Natural killer cell treated with Interleukin-12 subunit alpha and Interleukin-12 subunit beta and Interleukin-15 and Interleukin-18, amount 100 ng/mL, for 72 hours (primary cell): Measurements from ENCODE around the gene ELAVL3. TPM values are rescaled to one million over a fixed set of nuclear protein-coding genes. Genes with fewer than 3 reads are reported as not detected.
A peak's percentile ranks its signal among the peaks of the same experiment; 100 is the strongest.
"Not testable (repeated sequence)": the region's sequence is repeated elsewhere in the genome, so short reads cannot be mapped to it uniquely, and the experiment has no call there.

ENCODE experiments used
- ATAC-seq, 2 donors: fragments of 150-1000 bp; cut with Tn5 transposase in 1 of 2; sonication (Bioruptor Pico), chemical (Tn5 transposase) in 1 of 2; 2 replicates each; pipeline ENCODE4 v1.10.0; 2021
- DNase-seq: peaks from one replicate; pipeline ENCODE4 v3.0.0; 2022; ENCODE audit warnings: low spot score
- H3K27ac Mint-ChIP-seq, 2 donors: 1 replicate in 1 of 2; 2 replicates in 1 of 2; pipeline ENCODE4 v1.8.0; 2022; ENCODE audit warnings: mixed read lengths in 2 of 2, mild to moderate bottlenecking in 1 of 2, moderate library complexity in 1 of 2
- H3K27me3 Mint-ChIP-seq, 2 donors: 1 replicate in 1 of 2; 2 replicates in 1 of 2; pipeline ENCODE4 v1.8.0; 2022; ENCODE audit warnings: mixed read lengths in 2 of 2
- H3K36me3 Mint-ChIP-seq: one replicate; pipeline ENCODE4 v1.8.0; 2022; ENCODE audit warnings: mixed read lengths
- H3K4me1 Mint-ChIP-seq, 2 donors: 1 replicate in 1 of 2; 2 replicates in 1 of 2; pipeline ENCODE4 v1.8.0; 2022; ENCODE audit warnings: low read depth in 2 of 2, mixed read lengths in 2 of 2, mild to moderate bottlenecking in 1 of 2
- H3K4me3 Mint-ChIP-seq: one replicate; pipeline ENCODE4 v1.8.0; 2022; ENCODE audit warnings: mixed read lengths
- H3K9me3 Mint-ChIP-seq: 2 replicates; pipeline ENCODE4 v1.8.0; 2022; ENCODE audit warnings: mixed read lengths
- total RNA-seq, 2 donors: library from RNA; stranded (reverse); gene quantifications; one replicate each; pipeline ENCODE4 v1.2.3, GENCODE V29; 2022

ELAVL3 gene
- total RNA-seq, 2 donors from 2014 or later, result 0.40 TPM; not detected in 1

DNA sequence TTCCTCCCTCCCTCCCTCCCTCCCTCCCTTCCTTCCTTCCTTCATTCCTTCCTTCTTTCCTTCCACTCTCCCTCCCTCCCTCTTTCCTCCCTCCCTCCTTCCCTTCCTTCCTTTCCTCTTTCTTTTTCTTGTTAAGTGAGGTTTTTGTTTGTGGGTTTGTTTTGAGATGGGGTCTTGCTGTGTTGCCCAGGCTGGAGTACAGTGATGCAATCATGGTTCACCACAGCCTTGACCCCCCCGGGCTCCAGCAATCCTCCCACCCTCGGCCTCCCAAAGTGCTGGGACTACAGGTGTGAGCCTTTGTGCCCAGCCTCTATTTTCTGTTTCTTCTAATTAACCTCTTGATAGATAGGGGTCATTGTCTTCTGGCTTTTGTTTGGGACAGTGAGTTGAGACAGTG lies 19.4 kb downstream of the ELAVL3 start:
- Mint-ChIP-seq H3K36me3 (no peaks in the 10 kb centered on the region), H3K4me1 (no peaks in the 10 kb centered on the region), H3K9me3 (no peaks in the 10 kb centered on the region), H3K27me3 (peaks cover 8 to 12% of the 10 kb centered on the region in 2 donors), H3K4me3 (no peak overlapping the region), H3K27ac (no peak overlapping the region)
- no peak for DNase-seq
- no peak for ATAC-seq

GRCh38 chr19:11460207-11460606 lies 20.6 kb downstream of the ELAVL3 start:
- no peaks in the 10 kb centered on the region for H3K36me3 Mint-ChIP-seq
- H3K9me3 Mint-ChIP-seq, result no peaks in the 10 kb centered on the region
- H3K27me3 Mint-ChIP-seq, result peaks cover 8 to 12% of the 10 kb centered on the region in 2 donors
- H3K27ac Mint-ChIP-seq, result no peak overlapping the region
- no peak overlapping the region for H3K4me3 Mint-ChIP-seq
- H3K4me1 Mint-ChIP-seq, result no peaks in the 10 kb centered on the region
- ATAC-seq, result peak in 1 of 2 donors; percentile 32
- no peak for DNase-seq

DNA sequence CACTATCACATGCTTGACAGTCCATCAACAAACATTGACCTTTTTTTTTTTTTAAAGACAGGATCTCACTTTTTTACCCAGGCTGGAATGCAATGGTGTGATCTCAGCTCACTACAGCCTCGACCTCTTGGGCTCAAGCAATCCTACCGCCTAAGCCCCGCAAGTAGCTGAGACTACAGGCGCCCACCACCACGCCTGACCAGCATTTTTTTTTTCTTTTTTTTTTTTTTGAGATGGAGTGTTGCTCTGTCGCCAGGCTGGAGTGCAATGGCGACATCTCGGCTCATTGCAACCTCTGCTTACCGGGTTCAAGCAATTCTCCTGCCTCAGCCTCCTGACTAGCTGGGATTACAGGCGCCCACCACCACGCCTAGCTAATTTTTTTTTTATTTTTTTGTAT lies 21.9 kb downstream of the ELAVL3 start:
- not testable (repeated sequence) for H3K4me3 Mint-ChIP-seq, H3K4me1 Mint-ChIP-seq, H3K9me3 Mint-ChIP-seq, ATAC-seq, H3K36me3 Mint-ChIP-seq, DNase-seq, H3K27ac Mint-ChIP-seq
- peaks cover 8 to 12% of the 10 kb centered on the region in 2 donors for H3K27me3 Mint-ChIP-seq

- H3K36me3 Mint-ChIP-seq, result no peaks in the 10 kb centered on the region
- H3K4me1 Mint-ChIP-seq, result no peaks in the 10 kb centered on the region
- DNase-seq (no peak), ATAC-seq (peak; percentile 17 to 34)
- H3K27me3 Mint-ChIP-seq, result peaks cover 8 to 12% of the 10 kb centered on the region in 2 donors
- no peak overlapping the region for H3K4me3 Mint-ChIP-seq
- H3K9me3 Mint-ChIP-seq, result no peaks in the 10 kb centered on the region
- no peak overlapping the region for H3K27ac Mint-ChIP-seq
Observed at GRCh38 chr19:11458236-11458900, 22.5 kb downstream of the ELAVL3 start.

DNA sequence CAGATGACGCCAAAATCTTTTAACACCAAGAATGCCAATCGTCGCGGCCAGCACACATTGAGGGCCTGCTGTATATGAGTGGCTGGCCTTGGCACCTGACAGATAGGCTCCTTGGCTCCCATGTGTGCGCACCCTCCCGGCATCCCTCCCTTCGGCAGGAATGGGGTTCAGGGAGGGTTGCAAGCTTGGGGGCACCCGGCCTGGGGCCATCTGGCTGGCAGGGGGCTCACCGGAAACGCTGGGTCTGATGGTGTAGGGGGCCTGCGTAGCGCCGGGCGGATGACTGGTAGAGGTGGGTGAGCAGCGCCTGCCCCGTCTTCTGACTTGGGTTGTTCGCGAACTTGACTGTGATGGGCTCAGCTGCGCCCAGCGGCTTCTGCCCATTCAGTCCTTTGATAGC lies 23.0 kb downstream of the ELAVL3 start:
- no peaks in the 10 kb centered on the region for H3K4me1 Mint-ChIP-seq
- no peaks in the 10 kb centered on the region for H3K36me3 Mint-ChIP-seq
- ATAC-seq, result peak in 1 of 2 donors; percentile 9
- no peak overlapping the region for H3K27ac Mint-ChIP-seq
- no peaks in the 10 kb centered on the region for H3K9me3 Mint-ChIP-seq
- H3K27me3 Mint-ChIP-seq, result peaks cover 8 to 12% of the 10 kb centered on the region in 2 donors
- no peak overlapping the region for H3K4me3 Mint-ChIP-seq
- DNase-seq, result no peak

- Mint-ChIP-seq H3K9me3 (no peaks in the 10 kb centered on the region), H3K27me3 (peaks cover 8 to 12% of the 10 kb centered on the region in 2 donors), H3K27ac (no peak overlapping the region), H3K36me3 (no peaks in the 10 kb centered on the region), H3K4me3 (no peak overlapping the region), H3K4me1 (no peaks in the 10 kb centered on the region)
- DNase-seq (no peak), ATAC-seq (peak in 1 of 2 donors; percentile 7)
Observed at GRCh38 chr19:11457115-11457514, 23.7 kb downstream of the ELAVL3 start.

- H3K27me3 Mint-ChIP-seq, result peaks cover 8 to 12% of the 10 kb centered on the region in 2 donors
- H3K27ac Mint-ChIP-seq, result no peak overlapping the region
- H3K9me3 Mint-ChIP-seq, result no peaks in the 10 kb centered on the region
- ATAC-seq (no peak), DNase-seq (no peak)
- H3K4me1 Mint-ChIP-seq, result no peaks in the 10 kb centered on the region
- no peak overlapping the region for H3K4me3 Mint-ChIP-seq
- no peaks in the 10 kb centered on the region for H3K36me3 Mint-ChIP-seq
Observed at GRCh38 chr19:11456659-11457058, 24.2 kb downstream of the ELAVL3 start.

GRCh38 chr19:11455233-11455554 lies 25.7 kb downstream of the ELAVL3 start:
- H3K9me3 Mint-ChIP-seq, DNase-seq, H3K4me1 Mint-ChIP-seq, H3K4me3 Mint-ChIP-seq, H3K27ac Mint-ChIP-seq, ATAC-seq, H3K36me3 Mint-ChIP-seq, H3K27me3 Mint-ChIP-seq: not testable (repeated sequence)

- H3K36me3 Mint-ChIP-seq, result no peaks in the 10 kb centered on the region
- no peak overlapping the region for H3K27ac Mint-ChIP-seq
- no peak for DNase-seq
- ATAC-seq, result no peak
- H3K4me3 Mint-ChIP-seq, result no peak overlapping the region
- H3K4me1 Mint-ChIP-seq, result no peaks in the 10 kb centered on the region
- no peaks in the 10 kb centered on the region for H3K9me3 Mint-ChIP-seq
- H3K27me3 Mint-ChIP-seq, result no peaks in the 10 kb centered on the region
Observed at GRCh38 chr19:11453468-11454341, 27.1 kb downstream of the ELAVL3 start.

GRCh38 chr19:11452620-11453310 lies 28.1 kb downstream of the ELAVL3 start:
- Mint-ChIP-seq H3K36me3 (no peaks in the 10 kb centered on the region), H3K27me3 (no peaks in the 10 kb centered on the region), H3K4me3 (no peak overlapping the region), H3K27ac (no peak overlapping the region), H3K9me3 (no peaks in the 10 kb centered on the region), H3K4me1 (no peaks in the 10 kb centered on the region)
- ATAC-seq (no peak), DNase-seq (no peak)

- Mint-ChIP-seq H3K9me3 (no peaks in the 10 kb centered on the region), H3K27ac (no peak overlapping the region), H3K36me3 (no peaks in the 10 kb centered on the region), H3K27me3 (no peaks in the 10 kb centered on the region), H3K4me3 (no peak overlapping the region), H3K4me1 (no peaks in the 10 kb centered on the region)
- DNase-seq (no peak), ATAC-seq (no peak)
Observed at GRCh38 chr19:11451871-11452619, 28.8 kb downstream of the ELAVL3 start.

DNA sequence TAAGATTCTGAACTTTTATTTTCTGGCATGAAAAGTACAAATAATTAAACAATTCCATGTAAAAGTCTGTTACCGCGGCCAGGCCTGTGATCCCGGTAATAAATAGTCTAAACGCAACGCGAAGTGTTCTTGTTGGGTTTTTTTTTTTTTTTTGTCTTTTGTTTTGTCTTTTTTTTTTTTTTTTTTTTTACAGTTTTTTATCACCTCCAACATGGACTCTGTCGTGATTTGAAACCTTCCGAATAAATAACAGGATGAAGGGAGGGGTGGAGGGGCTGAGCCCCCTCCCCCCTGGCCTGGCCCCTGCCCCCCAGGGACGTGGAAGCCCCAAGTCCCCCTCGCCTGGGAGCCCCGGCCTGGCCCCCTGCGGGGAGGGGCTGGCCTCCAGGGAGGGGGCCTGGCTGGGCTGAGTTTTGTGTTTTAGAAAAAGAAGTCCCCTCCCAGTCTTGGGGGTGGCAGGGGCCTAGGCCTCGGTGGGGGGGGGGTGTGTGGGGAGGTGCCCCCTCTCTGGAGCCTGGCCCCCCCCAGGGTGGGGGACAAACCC lies 29.4 kb downstream of the ELAVL3 start:
- ATAC-seq (no peak), DNase-seq (no peak)
- H3K4me1 Mint-ChIP-seq, result no peaks in the 10 kb centered on the region
- H3K36me3 Mint-ChIP-seq, result no peaks in the 10 kb centered on the region
- no peak overlapping the region for H3K4me3 Mint-ChIP-seq
- no peaks in the 10 kb centered on the region for H3K9me3 Mint-ChIP-seq
- H3K27ac Mint-ChIP-seq, result no peak overlapping the region
- H3K27me3 Mint-ChIP-seq, result no peaks in the 10 kb centered on the region

DNA sequence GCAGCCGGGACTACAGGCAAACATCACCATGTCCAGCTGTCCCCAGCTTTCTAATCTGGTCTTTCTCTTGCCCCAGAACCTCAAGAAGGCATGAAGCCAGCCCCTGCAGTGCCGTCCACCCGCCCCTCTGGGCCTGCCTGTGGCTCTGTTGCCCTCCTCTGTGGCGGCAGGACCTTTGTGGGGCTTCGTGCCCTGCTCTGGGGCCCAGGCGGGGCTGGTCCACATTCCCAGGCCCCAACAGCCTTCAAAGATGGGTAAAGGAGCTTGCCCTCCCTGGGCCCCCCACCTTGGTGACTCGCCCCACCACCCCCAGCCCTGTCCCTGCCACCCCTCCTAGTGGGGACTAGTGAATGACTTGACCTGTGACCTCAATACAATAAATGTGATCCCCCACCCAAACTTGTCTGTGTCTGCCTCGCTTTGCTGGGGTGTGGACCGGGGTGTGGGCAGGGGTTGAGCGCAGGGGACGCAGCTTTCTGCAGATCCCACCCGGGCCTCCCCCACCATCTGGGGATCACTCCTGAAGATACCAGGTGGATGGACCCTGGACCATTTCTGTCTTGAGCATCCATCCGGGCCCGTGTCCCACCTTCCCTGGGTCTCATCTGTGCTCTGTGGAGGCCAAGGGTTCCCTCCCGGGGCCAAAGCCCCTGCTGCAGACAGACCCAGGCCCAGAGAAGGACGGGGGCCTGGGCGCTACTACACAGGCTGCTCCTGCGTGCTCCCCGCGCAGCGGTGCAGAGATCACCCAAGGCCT lies 30.1 kb downstream of the ELAVL3 start:
- Mint-ChIP-seq H3K27ac (no peak overlapping the region), H3K36me3 (no peaks in the 10 kb centered on the region), H3K9me3 (no peaks in the 10 kb centered on the region), H3K4me3 (no peak overlapping the region), H3K4me1 (no peaks in the 10 kb centered on the region), H3K27me3 (no peaks in the 10 kb centered on the region)
- DNase-seq, result no peak
- no peak for ATAC-seq
